LNCAP (cell line): Measurements from ENCODE around the gene PMFBP1.

Experiments
- TF ChIP-seq, protein P1 (sequence below): fragments of 450-650 bp; IDR thresholded peaks from 2 replicates; pipeline ENCODE4 v1.5.1; 2017; ENCODE audit warnings: mild to moderate bottlenecking

The PMFBP1 gene

GRCh38 chr16:72179204-72179970 lies 7.4 kb upstream of the PMFBP1 start:
- TF ChIP-seq, protein P1, sequence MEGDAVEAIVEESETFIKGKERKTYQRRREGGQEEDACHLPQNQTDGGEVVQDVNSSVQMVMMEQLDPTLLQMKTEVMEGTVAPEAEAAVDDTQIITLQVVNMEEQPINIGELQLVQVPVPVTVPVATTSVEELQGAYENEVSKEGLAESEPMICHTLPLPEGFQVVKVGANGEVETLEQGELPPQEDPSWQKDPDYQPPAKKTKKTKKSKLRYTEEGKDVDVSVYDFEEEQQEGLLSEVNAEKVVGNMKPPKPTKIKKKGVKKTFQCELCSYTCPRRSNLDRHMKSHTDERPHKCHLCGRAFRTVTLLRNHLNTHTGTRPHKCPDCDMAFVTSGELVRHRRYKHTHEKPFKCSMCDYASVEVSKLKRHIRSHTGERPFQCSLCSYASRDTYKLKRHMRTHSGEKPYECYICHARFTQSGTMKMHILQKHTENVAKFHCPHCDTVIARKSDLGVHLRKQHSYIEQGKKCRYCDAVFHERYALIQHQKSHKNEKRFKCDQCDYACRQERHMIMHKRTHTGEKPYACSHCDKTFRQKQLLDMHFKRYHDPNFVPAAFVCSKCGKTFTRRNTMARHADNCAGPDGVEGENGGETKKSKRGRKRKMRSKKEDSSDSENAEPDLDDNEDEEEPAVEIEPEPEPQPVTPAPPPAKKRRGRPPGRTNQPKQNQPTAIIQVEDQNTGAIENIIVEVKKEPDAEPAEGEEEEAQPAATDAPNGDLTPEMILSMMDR, result no peak

- TF ChIP-seq, protein P1, result no peak
Measured at GRCh38 chr16:72174726-72175125, 2.8 kb upstream of the PMFBP1 start.

DNA sequence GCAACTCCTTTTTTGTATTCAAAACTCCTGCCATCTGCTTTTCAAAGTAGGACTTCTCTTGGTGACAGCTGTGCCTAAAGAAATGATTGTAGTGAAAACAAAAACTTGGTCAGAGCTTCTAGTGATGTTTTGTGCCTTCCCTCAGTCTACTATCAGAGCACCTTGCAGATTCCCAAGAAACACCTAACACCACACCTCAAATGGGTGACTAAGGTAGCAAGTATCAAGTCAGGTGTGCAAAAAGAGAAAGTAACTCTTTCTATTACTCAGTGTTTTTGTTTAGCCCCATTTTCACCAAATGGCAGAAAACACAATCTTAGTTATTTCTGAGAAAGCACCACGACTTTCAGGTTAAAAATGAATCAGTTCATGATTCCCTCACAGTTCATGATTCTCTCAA lies 2.0 kb upstream of the PMFBP1 start:
- TF ChIP-seq, protein P1, result no peak

- TF ChIP-seq, protein P1, result no peak
Measured at GRCh38 chr16:72171236-72171635, 719 bp downstream of the PMFBP1 start.

GRCh38 chr16:72169708-72170107 lies 2.2 kb downstream of the PMFBP1 start:
- TF ChIP-seq, protein P1, result no peak

- TF ChIP-seq, protein P1, result no peak
Measured at GRCh38 chr16:72168365-72168764, 3.6 kb downstream of the PMFBP1 start.

- TF ChIP-seq, protein P1, result no peak
Measured at GRCh38 chr16:72166954-72167561, 4.9 kb downstream of the PMFBP1 start.
